ENCODE data around the gene KLHL29. TPM values are rescaled to one million over a fixed set of nuclear protein-coding genes. Genes with fewer than 3 reads are reported as not detected.

The KLHL29 gene
- total RNA-seq, 4 donors from 2014 or later: 10.1 to 27.3 (median 15.7) TPM

DNA sequence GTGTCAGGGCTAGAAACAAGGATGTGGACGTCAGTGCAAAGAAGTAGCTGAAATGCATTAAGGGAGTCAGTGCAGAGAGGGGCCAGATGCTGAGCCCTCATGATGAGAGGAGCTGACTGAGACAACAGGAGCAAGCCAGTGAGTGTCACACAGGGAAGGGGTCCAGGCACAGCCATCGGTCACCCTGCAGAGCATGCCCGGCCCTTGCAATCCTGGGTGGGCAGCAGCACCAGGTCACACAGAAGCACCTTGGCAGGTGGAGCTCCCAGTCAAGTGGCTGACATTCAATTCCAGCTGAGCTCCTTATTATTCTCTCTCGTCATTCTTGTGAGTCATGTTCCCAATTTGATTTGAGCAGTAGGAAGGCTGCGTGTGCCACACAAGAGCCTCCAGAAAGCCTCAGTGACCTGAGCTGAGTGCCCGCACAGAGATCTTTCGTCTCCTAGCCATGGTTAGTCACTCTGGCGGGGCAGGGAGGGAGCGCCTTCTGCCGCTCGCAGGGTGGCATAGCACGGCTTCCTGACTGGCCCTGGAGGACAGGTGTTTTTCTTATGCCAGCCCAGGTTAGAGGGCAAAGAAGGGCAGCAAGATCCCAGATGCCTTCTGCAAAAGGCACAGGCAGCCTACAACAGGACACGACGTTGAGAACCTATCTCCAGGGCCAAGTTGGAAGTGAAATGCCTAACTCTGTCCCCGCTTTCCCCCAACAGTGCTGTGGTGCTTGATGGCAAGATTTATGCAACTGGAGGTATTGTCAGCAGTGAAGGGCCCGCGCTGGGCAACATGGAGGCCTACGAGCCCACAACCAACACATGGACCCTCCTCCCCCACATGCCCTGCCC, 321.0 kb downstream of the KLHL29 start:
- intact Hi-C loops (cut with DNase I; ENCODE audit: low total_unique reads): no loop called here
- 92 to 95% methylated on average over 18 of the region's 18 CpGs for WGBS, 2 donors
- no peak overlapping the region for H3K4me3 ChIP-seq (ENCODE audit: low read depth, poor library complexity, severe bottlenecking)
- no peak for TF ChIP-seq POLR2A (IDR thresholded peaks at IDR 0.05)
- TF ChIP-seq CTCF (IDR thresholded peaks at IDR 0.05): no peak
- DNase-seq (ENCODE audit: low spot score in 2 of 2): no peak

GRCh38 chr2:23706613-23707078, 321.7 kb downstream of the KLHL29 start:
- intact Hi-C loops (cut with DNase I; ENCODE audit: low total_unique reads): no loop called here
- H3K4me3 ChIP-seq (ENCODE audit: low read depth, poor library complexity, severe bottlenecking): no peak overlapping the region
- DNase-seq (ENCODE audit: low spot score in 2 of 2): no peak
- TF ChIP-seq POLR2A (IDR thresholded peaks at IDR 0.05) (no peak), CTCF (IDR thresholded peaks at IDR 0.05) (no peak)
- WGBS, 2 donors: 97 to 98% methylated on average over 18 of the region's 18 CpGs

GRCh38 chr2:23707096-23707495, 322.1 kb downstream of the KLHL29 start:
- TF ChIP-seq CTCF (IDR thresholded peaks at IDR 0.05): no peak
- TF ChIP-seq POLR2A (IDR thresholded peaks at IDR 0.05): no peak
- no peak for DNase-seq (ENCODE audit: low spot score in 2 of 2)
- no peak overlapping the region for H3K4me3 ChIP-seq (ENCODE audit: low read depth, poor library complexity, severe bottlenecking)
- WGBS, 2 donors: 84 to 91% methylated on average over 9 of the region's 9 CpGs
- intact Hi-C loops (cut with DNase I; ENCODE audit: low total_unique reads): no loop called here

GRCh38 chr2:23708771-23709170, 323.8 kb downstream of the KLHL29 start:
- intact Hi-C loops (cut with DNase I; ENCODE audit: low total_unique reads): no loop called here
- TF ChIP-seq POLR2A (IDR thresholded peaks at IDR 0.05) (no peak), CTCF (IDR thresholded peaks at IDR 0.05) (no peak)
- WGBS, 2 donors: 98% methylated on average over 6 of the region's 6 CpGs
- DNase-seq (ENCODE audit: low spot score in 2 of 2): no peak
- no peak overlapping the region for H3K4me3 ChIP-seq (ENCODE audit: low read depth, poor library complexity, severe bottlenecking)

- TF ChIP-seq POLR2A (IDR thresholded peaks at IDR 0.05) (no peak), CTCF (IDR thresholded peaks at IDR 0.05) (no peak)
- 97 to 98% methylated on average over 8 of the region's 8 CpGs for WGBS, 2 donors
- H3K4me3 ChIP-seq (ENCODE audit: low read depth, poor library complexity, severe bottlenecking): no peak overlapping the region
- intact Hi-C loops (cut with DNase I; ENCODE audit: low total_unique reads): no loop called here
- no peak for DNase-seq (ENCODE audit: low spot score in 2 of 2)
These were observed 324.3 kb downstream of the KLHL29 start for GRCh38 chr2:23709311-23709710.
